K562 (cell line): Measurements from ENCODE around the gene FANCI. TPM values are rescaled to one million over a fixed set of nuclear protein-coding genes. Genes with fewer than 3 reads are reported as not detected.

Experiments
- ATAC-seq: fragments of 200-7000 bp; cut with Tn5 transposase; 3 replicates; pipeline ENCODE4 v1.9.1; 2020; ENCODE audit warnings: moderate library complexity
- BruUV-seq: library from RNA; stranded (reverse); fragments of 400-500 nt; replicated peaks from 2 replicates; lab custom pipeline; 2021; lab: Mats Ljungman, UMichigan
- CTCF ChIA-PET: fragments of 300-600 bp; formaldehyde crosslinking; extraction: SDS; loops from one replicate; lab custom pipeline; 2021; ENCODE audit warnings: low intra/inter-chr PET ratio; lab: Yijun Ruan, JAX
- POLR2A ChIA-PET: fragments of 300-600, 350-650 bp; sonication (Branson Sonifier 250); formaldehyde crosslinking; extraction: SDS; loops from one replicate; lab custom pipeline; 2021; ENCODE audit warnings: antibody characterized with exemption, inconsistent platforms; lab: Yijun Ruan, JAX
- DNase-seq, 4 experiments: peaks; one replicate each; pipeline versions ENCODE4 v3.0.0 to v3.0.0-alpha.2; 2011 to 2018; ENCODE audit warnings: low spot score in 3 of 4, mixed read lengths in 3 of 4; ENCODE audit errors: extremely low read depth in 1 of 4
- FAIRE-seq: peaks from 2 replicates; lab custom pipeline; 2011; peaks lifted over from hg19 to GRCh38; lab: Jason Lieb, UNC
- H2AFZ ChIP-seq: 2 replicates; pipeline ENCODE4 v1.6.0; 2011; ENCODE audit warnings: low read depth, low read length, control low read depth, inconsistent platforms
- H3K27ac ChIP-seq: fragments of 200-600 bp; 3 replicates; pipeline ENCODE4 v1.8.0; 2011; ENCODE audit warnings: low read depth, mild to moderate bottlenecking, control low read depth, inconsistent platforms, low read length, moderate library complexity, mixed read lengths; ENCODE audit errors: extremely low read depth
- H3K27me3 ChIP-seq, 2 experiments: fragments of 300-600 bp in 1 of 2; 2 replicates in 1 of 2; 3 replicates in 1 of 2; pipeline versions ENCODE4 v1.6.0 to v1.8.0; 2011; ENCODE audit warnings: inconsistent platforms in 2 of 2, low read length in 2 of 2, mild to moderate bottlenecking in 1 of 2, mixed read lengths in 1 of 2, moderate library complexity in 1 of 2; ENCODE audit not compliant: control insufficient read depth in 2 of 2, insufficient read depth in 2 of 2
- H3K36me3 ChIP-seq: fragments of 300-600 bp; 3 replicates; pipeline ENCODE4 v1.8.0; 2011; ENCODE audit warnings: mild to moderate bottlenecking, low read length, inconsistent platforms; ENCODE audit not compliant: control insufficient read depth, insufficient read depth
- H3K4me1 ChIP-seq, 2 experiments: fragments of 200-600 bp in 1 of 2; replicated peaks in 1 of 2; 2 replicates in 1 of 2; 3 replicates in 1 of 2; pipeline versions ENCODE4 v1.5.1 to v1.8.0; 2011; ENCODE audit warnings: inconsistent platforms in 2 of 2, low read length in 2 of 2, mild to moderate bottlenecking in 1 of 2, mixed read lengths in 1 of 2, moderate library complexity in 1 of 2; ENCODE audit not compliant: control insufficient read depth in 2 of 2, insufficient read depth in 2 of 2
- H3K4me2 ChIP-seq: 2 replicates; pipeline ENCODE4 v1.6.1; 2011; ENCODE audit warnings: low read length, control low read depth, inconsistent platforms, mixed read lengths; ENCODE audit not compliant: insufficient read depth
- H3K4me3 ChIP-seq: fragments of 200-600 bp; sonication (generic), shearing (Covaris generic); 2 replicates; pipeline ENCODE4 v1.5.1; 2016; ENCODE audit warnings: control low read depth, inconsistent platforms
- H3K79me2 ChIP-seq: fragments of 200-600 bp; 3 replicates; pipeline ENCODE4 v1.8.0; 2011; ENCODE audit warnings: low read length, inconsistent platforms; ENCODE audit not compliant: control insufficient read depth, insufficient read depth
- H3K9ac ChIP-seq, 2 experiments: 2 replicates each; pipeline versions ENCODE4 v1.6.0 to v1.6.1; 2011; ENCODE audit warnings: low read depth in 2 of 2, low read length in 2 of 2, control low read depth in 1 of 2, inconsistent platforms in 1 of 2, mild to moderate bottlenecking in 1 of 2, mixed read lengths in 1 of 2; ENCODE audit not compliant: insufficient read depth in 1 of 2
- H3K9me1 ChIP-seq: one replicate; pipeline ENCODE4 v1.6.0; 2011; ENCODE audit warnings: inconsistent platforms, mild to moderate bottlenecking, low read length, moderate library complexity; ENCODE audit not compliant: control insufficient read depth, insufficient read depth
- H3K9me3 ChIP-seq: replicated peaks from 2 replicates; pipeline ENCODE4 v1.5.1; 2011; ENCODE audit warnings: low read depth, low read length, inconsistent platforms; ENCODE audit not compliant: control insufficient read depth, insufficient read depth
- H4K20me1 ChIP-seq: replicated peaks from 2 replicates; pipeline ENCODE4 v1.6.1; 2011; ENCODE audit warnings: low read length, inconsistent platforms, mixed read lengths; ENCODE audit not compliant: control insufficient read depth, insufficient read depth
- AFF1 ChIP-seq, 2 experiments: fragments of 450-650 bp; IDR thresholded peaks; 2 replicates each; pipeline ENCODE4 v1.6.1; 2018; ENCODE audit warnings: mild to moderate bottlenecking in 2 of 2, low read depth in 1 of 2; ENCODE audit not compliant: partially characterized antibody in 2 of 2
- GTF3C2 ChIP-seq: IDR thresholded peaks from 3 replicates; pipeline ENCODE4 v1.6.1; 2011; ENCODE audit warnings: borderline replicate concordance, mild to moderate bottlenecking, moderate library complexity; ENCODE audit not compliant: insufficient read length; ENCODE audit errors: extremely low read depth
- KDM5B ChIP-seq: fragments of 200-600 bp; sonication (generic); IDR thresholded peaks from 2 replicates; pipeline ENCODE4 v1.6.1; 2012; ENCODE audit warnings: low read depth, mild to moderate bottlenecking, moderate library complexity, low read length, control low read depth, inconsistent platforms; ENCODE audit not compliant: insufficient replicate concordance
- SIN3A ChIP-seq, 2 experiments: fragments of 150-350 bp in 1 of 2; IDR thresholded peaks; 2 replicates each; pipeline ENCODE4 v1.6.1; 2011 to 2016; ENCODE audit warnings: borderline replicate concordance in 2 of 2, low read depth in 2 of 2, low read length in 2 of 2, mild to moderate bottlenecking in 2 of 2, moderate library complexity in 2 of 2; ENCODE audit not compliant: control insufficient read depth in 1 of 2
- WGBS: fragments of 100-300 bp; shearing (Covaris generic); methylation state at CpG from one replicate; pipeline ENCODE4 v1.1.6; 2016; ENCODE audit warnings: low coverage, mixed read lengths; ENCODE audit not compliant: insufficient coverage; ENCODE audit errors: missing lambda C conversion rate; 5-methylcytosine and 5-hydroxymethylcytosine counted together
- in situ Hi-C: fragments of 300-500 bp; cut with MboI; formaldehyde crosslinking; loops from 4 replicates; pipeline ENCODE4 v1.15.0; 2018; ENCODE audit warnings: inconsistent platforms, mixed read lengths
- intact Hi-C: fragments of 100-400 bp; cut with micrococcal nuclease; formaldehyde crosslinking; loops from 2 replicates; pipeline ENCODE4 v1.14.2; 2022
- polyA plus RNA-seq, 8 experiments: library from polyadenylated mRNA; depleted of rRNA in 4 of 8; stranded (reverse) in 5 of 8; unstranded in 3 of 8; fragments of >200 nt; fragmentation: Nextera tagmentation in 2 of 8; fragmentation: Illumina TruSeq in 1 of 8; extraction: Ambion mirVana in 2 of 8; extraction: Trizol in 1 of 8; gene quantifications; 2 replicates each; pipeline versions ENCODE4 v1.2.1 to v1.2.3, GENCODE V29; 2011 to 2014; ENCODE audit warnings: inconsistent platforms in 1 of 8, missing spikeins in 1 of 8
- total RNA-seq, 7 experiments: library from RNA; depleted of rRNA in 6 of 7; stranded (reverse); fragments of >200 nt in 6 of 7; fragmentation: Illumina TruSeq in 2 of 7; extraction: Trizol in 2 of 7; gene quantifications; 2 replicates each; pipeline versions ENCODE4 v1.2.1 to v1.2.3, GENCODE V29; 2011 to 2021; ENCODE audit warnings: low replicate concordance in 1 of 7

FANCI gene
- total and polyA plus RNA-seq, 9 of the 15 experiments (the other 6 are each of a cell fraction or from before 2014, with no cell fraction given): 72.1 to 165 (median 131) TPM

- H2AFZ ChIP-seq: no peak overlapping the region
- FAIRE-seq (no peak), DNase-seq (no peak), ATAC-seq (no peak)
- H3K4me1 ChIP-seq: no peaks in the 10 kb centered on the region
- no peaks in the 10 kb centered on the region for H3K79me2 ChIP-seq
- no peak overlapping the region for H3K4me3 ChIP-seq
- BruUV-seq: no TSS peak
- WGBS: 98% methylated on average over 4 of the region's 4 CpGs
- H4K20me1 ChIP-seq: no peaks in the 10 kb centered on the region
- ChIA-PET POLR2A (interaction anchor here (0.9 to 1.1 kb wide), 2 partner anchors 17 to 27 kb away, joined by 3 to 4 read pairs; no protein-coding TSS in a partner anchor), CTCF (no interaction called here)
- peaks cover 90% of the 10 kb centered on the region for H3K36me3 ChIP-seq
- H3K9ac ChIP-seq: no peak overlapping the region
- intact Hi-C loops (no loop called here), in situ Hi-C loops (no loop called here)
- H3K9me3 ChIP-seq: no peaks in the 10 kb centered on the region
- no peaks in the 10 kb centered on the region for H3K9me1 ChIP-seq
- H3K27me3 ChIP-seq: no peaks in the 10 kb centered on the region
- H3K27ac ChIP-seq: no peak overlapping the region
- no peak overlapping the region for H3K4me2 ChIP-seq
- no peak for TF ChIP-seq KDM5B
- no peak for TF ChIP-seq SIN3A (IDR thresholded peaks at IDR 0.05; ENCODE audit: borderline replicate concordance in 2 of 2, control insufficient read depth in 1 of 2, low read depth in 2 of 2, low read length in 2 of 2)
- TF ChIP-seq AFF1 (IDR thresholded peaks at IDR 0.05; ENCODE audit: low read depth in 1 of 2, partially characterized antibody in 2 of 2): no peak
- TF ChIP-seq GTF3C2: no peak
Measured at GRCh38 chr15:89283201-89283600, 39.4 kb downstream of the FANCI start.
